ENCODE measurements around the gene MMP3. TPM values are rescaled to one million over a fixed set of nuclear protein-coding genes. Genes with fewer than 3 reads are reported as not detected.

Gene MMP3
- polyA plus RNA-seq, 1 experiment = 59.4 TPM

DNA sequence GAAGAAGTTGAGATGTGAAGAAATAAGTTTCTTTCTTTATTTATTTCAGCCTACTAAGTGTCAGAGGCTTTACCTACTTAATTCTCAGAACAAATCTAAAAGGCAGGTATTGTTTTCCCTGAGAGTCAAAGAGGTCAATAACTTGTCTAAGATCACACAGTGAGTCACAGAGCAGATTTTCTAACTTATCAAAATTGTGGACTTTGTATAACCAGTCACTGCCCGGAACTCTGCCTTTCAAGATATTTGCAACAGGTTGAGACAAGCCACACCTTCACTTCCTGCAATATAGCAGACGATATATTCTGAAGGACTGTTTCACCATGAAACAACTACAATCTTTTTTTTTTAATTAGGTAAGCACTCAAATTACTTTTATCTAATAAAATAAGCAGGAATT lies 10.5 kb upstream of the MMP3 start:
- no peak overlapping the region for H3K4me3 ChIP-seq (ENCODE audit: low read depth, low read length)
- CTCF ChIA-PET = interaction anchor here (1.4 kb wide), 1 partner anchor 61 kb away, joined by 3 read pairs; no protein-coding TSS in a partner anchor
- DNase-seq (ENCODE audit: low read depth) = no peak
- no peaks in the 10 kb centered on the region for H3K27me3 ChIP-seq (ENCODE audit: control insufficient read depth, insufficient read depth, low read length)
- no peaks in the 10 kb centered on the region for H3K36me3 ChIP-seq (ENCODE audit: control insufficient read depth, insufficient read depth, low read length)
- POLR2A ChIA-PET = no interaction called here
- TF ChIP-seq, protein P1, sequence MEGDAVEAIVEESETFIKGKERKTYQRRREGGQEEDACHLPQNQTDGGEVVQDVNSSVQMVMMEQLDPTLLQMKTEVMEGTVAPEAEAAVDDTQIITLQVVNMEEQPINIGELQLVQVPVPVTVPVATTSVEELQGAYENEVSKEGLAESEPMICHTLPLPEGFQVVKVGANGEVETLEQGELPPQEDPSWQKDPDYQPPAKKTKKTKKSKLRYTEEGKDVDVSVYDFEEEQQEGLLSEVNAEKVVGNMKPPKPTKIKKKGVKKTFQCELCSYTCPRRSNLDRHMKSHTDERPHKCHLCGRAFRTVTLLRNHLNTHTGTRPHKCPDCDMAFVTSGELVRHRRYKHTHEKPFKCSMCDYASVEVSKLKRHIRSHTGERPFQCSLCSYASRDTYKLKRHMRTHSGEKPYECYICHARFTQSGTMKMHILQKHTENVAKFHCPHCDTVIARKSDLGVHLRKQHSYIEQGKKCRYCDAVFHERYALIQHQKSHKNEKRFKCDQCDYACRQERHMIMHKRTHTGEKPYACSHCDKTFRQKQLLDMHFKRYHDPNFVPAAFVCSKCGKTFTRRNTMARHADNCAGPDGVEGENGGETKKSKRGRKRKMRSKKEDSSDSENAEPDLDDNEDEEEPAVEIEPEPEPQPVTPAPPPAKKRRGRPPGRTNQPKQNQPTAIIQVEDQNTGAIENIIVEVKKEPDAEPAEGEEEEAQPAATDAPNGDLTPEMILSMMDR (IDR thresholded peaks at IDR 0.05; ENCODE audit: insufficient read depth, low read depth, low read length) = no peak

GRCh38 chr11:102853055-102853454 lies 9.6 kb upstream of the MMP3 start:
- H3K4me3 ChIP-seq (ENCODE audit: low read depth, low read length) = no peak overlapping the region
- H3K27me3 ChIP-seq (ENCODE audit: control insufficient read depth, insufficient read depth, low read length) = no peaks in the 10 kb centered on the region
- ChIA-PET CTCF (no interaction called here), POLR2A (no interaction called here)
- TF ChIP-seq, protein P1 (IDR thresholded peaks at IDR 0.05; ENCODE audit: insufficient read depth, low read depth, low read length) = no peak
- no peaks in the 10 kb centered on the region for H3K36me3 ChIP-seq (ENCODE audit: control insufficient read depth, insufficient read depth, low read length)
- no peak for DNase-seq (ENCODE audit: low read depth)

- TF ChIP-seq, protein P1 (IDR thresholded peaks at IDR 0.05; ENCODE audit: insufficient read depth, low read depth, low read length) = no peak
- ChIA-PET CTCF (interaction anchor here (1.3 to 1.5 kb wide), 2 partner anchors 20 to 75 kb away, joined by 3 to 5 read pairs; no protein-coding TSS in a partner anchor), POLR2A (no interaction called here)
- peak; percentile 90 for DNase-seq (ENCODE audit: low read depth)
- Histone ChIP-seq H3K27me3 (ENCODE audit: control insufficient read depth, insufficient read depth, low read length) (no peaks in the 10 kb centered on the region), H3K36me3 (ENCODE audit: control insufficient read depth, insufficient read depth, low read length) (no peaks in the 10 kb centered on the region), H3K4me3 (ENCODE audit: low read depth, low read length) (no peak overlapping the region)
Measured at GRCh38 chr11:102850973-102851745, 7.8 kb upstream of the MMP3 start.

DNA sequence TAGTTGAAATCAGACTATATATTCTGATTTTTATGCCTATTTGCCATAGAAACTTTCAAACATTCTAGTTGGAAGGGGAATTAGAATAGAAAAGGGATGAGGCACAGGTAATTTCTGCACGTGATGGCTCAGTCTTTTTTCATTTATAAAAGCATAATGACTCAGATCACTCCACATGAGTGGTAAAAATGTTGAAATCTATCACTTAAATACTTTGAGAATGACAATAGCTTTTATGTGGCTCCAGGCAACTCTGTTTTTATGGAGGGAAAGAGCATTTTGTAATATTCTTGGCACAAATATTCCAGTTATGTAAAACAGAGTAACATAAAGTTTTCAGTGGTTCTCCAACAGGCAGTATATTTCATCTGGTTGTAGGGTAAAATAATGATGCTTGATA lies 5.9 kb upstream of the MMP3 start:
- DNase-seq (ENCODE audit: low read depth) = peak; percentile 75
- CTCF ChIA-PET = interaction anchor here (1.0 kb wide), 1 partner anchor 18 kb away, joined by 4 read pairs; no protein-coding TSS in a partner anchor
- no peak overlapping the region for H3K4me3 ChIP-seq (ENCODE audit: low read depth, low read length)
- H3K27me3 ChIP-seq (ENCODE audit: control insufficient read depth, insufficient read depth, low read length) = no peaks in the 10 kb centered on the region
- TF ChIP-seq, protein P1 (IDR thresholded peaks at IDR 0.05; ENCODE audit: insufficient read depth, low read depth, low read length) = no peak
- POLR2A ChIA-PET = interaction anchor here (0.6 kb wide), 1 partner anchor 127 kb away, joined by 3 read pairs; no protein-coding TSS in a partner anchor
- H3K36me3 ChIP-seq (ENCODE audit: control insufficient read depth, insufficient read depth, low read length) = no peaks in the 10 kb centered on the region

DNA sequence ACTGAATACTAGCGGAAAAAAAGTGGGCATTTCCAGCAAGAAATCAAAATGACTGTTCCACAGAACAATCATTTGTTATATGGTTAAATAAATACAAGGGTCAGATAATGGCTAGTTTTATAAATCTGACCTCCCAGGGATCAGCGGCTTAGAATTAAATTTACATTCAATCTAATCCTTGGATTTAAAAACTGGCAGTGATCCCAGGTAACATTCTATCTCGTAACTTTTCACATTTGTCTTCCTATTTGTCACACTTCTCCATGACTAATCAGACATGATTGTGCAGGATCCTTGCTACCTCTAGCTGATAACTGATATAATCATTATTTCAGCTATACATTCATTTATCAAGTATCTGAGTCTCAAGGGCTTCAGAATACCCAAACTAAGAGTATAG lies 2.9 kb upstream of the MMP3 start:
- TF ChIP-seq, protein P1 (IDR thresholded peaks at IDR 0.05; ENCODE audit: insufficient read depth, low read depth, low read length) = no peak
- no peaks in the 10 kb centered on the region for H3K36me3 ChIP-seq (ENCODE audit: control insufficient read depth, insufficient read depth, low read length)
- no peak overlapping the region for H3K4me3 ChIP-seq (ENCODE audit: low read depth, low read length)
- H3K27me3 ChIP-seq (ENCODE audit: control insufficient read depth, insufficient read depth, low read length) = no peaks in the 10 kb centered on the region
- POLR2A ChIA-PET = interaction anchor here (0.8 kb wide), 1 partner anchor 512 kb away, joined by 6 read pairs; no protein-coding TSS in a partner anchor
- no peak for DNase-seq (ENCODE audit: low read depth)
- CTCF ChIA-PET = interaction anchor here (1.0 to 1.5 kb wide), 2 partner anchors 14 to 18 kb away, joined by 3 to 4 read pairs; no protein-coding TSS in a partner anchor

Measured in BJ (cell line).